Measurements from ENCODE around the gene OPN4.

Gene OPN4

DNA sequence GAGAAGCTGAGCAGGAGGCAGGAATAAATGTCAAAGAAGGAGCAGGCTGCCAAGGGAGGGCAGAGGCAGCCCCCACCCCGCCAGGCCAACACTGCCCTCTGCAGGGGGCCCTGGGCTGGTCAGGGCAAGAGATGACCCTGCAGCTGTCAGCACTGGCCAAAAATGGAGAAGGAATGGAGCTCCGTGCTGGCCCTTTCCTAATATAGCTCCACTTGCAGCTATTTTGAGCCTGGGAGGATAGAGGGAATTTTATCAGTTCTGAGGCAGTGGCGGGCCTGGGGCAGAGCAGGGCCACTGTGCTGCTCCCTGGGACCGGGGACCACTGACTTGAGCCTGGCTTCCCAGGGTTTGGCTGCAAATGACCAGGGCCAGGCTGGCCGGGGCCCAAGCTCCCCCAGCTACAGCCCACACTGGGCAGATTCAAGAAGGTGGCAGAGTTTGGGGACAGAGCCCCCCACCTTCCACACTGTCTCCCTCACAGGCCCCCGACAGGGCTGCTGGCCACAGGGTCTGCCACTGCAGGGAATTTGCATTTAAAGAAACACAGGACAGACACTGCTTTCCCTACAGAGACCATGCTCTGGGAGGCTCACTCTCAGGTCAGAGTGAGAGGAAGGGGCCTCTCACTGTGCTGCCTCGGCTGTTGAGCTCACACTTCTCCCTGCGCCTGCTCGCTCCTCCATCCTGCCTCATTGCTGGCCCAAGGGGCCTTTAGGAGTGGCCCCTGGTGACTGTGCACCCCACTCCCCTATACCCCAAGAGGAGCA lies 30.2 kb downstream of the OPN4 start:
- DNase-seq: no peak

DNA sequence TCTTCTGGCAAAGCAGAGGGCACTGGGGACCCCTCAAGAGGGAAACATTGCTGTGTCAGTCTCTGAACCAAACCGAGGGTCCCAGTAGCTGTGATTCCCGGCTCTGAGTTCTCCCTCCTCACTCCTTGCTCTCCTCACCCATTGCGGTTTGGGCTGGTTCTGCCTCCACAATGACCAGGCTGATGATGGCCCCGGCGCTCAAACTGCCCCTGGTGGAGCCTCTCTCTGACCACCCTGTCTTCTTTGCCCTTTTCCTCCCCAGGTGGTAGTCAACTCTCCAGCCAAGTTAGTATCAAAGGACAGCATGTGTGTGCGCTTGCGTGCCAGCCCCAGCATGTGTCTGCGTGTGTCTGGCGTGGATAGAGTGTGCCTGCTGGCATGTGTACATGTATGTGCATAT lies 31.1 kb downstream of the OPN4 start:
- DNase-seq: no peak

DNA sequence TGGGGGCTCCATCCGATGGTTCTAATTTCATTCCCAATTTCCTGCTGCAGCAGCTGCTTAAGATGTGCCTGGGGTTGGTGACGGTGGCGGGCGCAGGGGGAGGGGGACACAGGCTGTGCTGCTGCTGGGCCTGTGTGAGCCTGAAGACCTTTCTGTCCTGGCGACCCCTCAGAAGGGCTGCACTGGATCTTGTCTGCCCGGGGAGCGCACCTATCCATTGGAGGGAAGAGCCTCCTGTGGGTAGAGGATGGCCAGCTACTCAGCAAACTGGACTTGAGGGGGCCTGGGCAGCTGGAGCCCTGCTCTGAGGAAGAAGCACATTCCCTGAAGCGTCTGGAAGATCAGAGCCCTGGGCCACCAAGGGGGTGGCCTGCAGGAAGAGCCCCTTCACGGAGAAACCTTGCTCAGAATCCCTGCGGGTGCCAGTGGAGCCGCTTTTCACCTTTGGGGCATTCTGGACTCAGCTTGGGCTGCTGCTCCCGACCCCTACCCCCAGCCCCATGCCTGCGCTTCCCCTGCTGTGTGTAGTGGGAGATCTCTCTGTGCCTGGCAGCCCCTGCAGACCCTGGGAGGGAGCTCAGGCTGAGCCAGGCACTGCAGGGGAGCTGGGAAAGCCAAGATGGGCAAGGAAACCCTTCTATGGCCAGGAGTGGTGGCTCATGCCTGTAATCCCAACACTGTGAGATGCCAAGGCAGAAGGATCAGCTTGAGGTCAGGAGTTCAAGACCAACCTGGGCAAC lies 31.7 kb downstream of the OPN4 start:
- DNase-seq: no peak

DNA sequence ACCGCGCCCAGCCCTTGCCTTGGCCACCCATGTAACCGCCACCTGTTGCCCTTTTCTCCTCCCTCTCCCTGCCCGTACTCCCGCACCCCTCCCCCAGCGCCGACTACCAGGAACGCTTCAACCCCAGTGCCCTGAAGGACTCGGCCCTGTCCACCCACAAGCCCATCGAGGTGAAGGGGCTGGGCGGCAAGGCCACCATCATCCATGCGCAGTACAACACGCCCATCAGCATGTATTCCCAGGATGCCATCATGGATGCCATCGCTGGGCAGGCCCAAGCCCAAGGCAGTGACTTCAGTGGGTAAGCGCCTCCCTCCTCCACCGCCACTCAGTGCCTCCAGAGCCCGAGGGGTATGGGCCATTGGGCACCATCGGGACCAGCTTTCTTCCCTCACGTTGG lies 32.6 kb downstream of the OPN4 start:
- DNase-seq: no peak

DNA sequence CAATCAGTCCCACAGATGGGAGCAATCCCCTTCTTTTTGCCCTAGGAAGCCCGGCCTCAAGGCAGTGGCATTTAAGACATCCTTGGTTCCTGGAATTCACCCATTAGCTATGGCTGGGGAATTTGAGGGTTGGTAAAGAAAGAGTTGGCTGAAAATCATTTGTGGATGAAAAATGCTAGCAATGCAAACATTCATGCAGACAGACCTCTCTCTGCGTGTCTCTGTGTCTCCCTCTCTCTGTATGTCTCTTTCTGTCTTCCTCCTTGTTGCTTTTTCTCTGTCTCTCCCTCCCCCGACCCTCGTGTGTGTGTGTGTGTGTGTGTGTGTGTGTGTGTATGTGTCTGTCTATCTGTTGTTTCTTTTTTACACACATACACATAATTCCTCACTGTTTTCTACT lies 33.4 kb downstream of the OPN4 start:
- DNase-seq: no peak

DNA sequence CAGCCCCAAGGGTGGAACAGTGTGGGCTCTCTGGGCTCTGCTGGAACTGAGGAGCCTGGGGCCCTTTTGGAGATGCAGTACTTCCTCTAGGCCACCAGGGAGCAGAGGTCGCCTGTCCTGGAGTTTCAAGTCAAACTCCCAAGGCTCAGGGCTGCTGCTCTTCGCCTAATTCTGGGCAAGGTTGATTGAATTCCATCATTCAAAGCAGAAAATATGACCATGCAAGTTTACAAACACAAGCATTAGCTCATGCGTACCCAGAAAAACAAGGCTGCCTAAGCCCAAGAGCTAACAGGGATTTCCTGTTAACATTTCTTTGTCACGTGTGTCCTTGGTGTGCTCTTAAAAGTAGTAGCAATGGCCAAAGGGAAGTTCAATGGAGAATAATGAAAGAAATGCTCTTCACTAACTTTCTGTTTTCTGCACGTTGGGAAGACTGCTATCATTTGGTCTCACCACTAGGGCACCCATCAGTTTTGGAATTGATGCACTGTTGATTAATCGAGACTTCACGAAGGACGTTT lies 34.1 kb downstream of the OPN4 start:
- no peak for DNase-seq

DNA sequence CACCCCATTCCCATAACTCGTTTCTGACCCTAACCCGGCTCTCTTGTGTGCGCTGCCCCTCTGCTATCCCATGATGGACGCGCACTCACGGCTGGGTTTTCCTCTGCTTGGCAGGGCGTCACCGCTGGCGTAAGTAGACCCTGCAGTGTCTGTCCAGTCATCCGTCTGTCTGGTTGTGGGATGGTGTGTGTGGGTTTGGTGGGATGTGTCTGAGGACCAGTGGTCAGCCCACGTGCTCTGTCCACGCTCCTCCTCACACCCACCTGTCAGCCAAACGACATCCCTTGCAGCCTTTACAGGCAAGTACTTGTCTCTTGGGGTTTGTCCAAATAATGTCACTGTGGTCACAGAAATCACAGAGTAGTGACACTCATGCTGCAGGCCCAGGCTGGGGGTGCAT lies 34.8 kb downstream of the OPN4 start:
- no peak for DNase-seq

DNA sequence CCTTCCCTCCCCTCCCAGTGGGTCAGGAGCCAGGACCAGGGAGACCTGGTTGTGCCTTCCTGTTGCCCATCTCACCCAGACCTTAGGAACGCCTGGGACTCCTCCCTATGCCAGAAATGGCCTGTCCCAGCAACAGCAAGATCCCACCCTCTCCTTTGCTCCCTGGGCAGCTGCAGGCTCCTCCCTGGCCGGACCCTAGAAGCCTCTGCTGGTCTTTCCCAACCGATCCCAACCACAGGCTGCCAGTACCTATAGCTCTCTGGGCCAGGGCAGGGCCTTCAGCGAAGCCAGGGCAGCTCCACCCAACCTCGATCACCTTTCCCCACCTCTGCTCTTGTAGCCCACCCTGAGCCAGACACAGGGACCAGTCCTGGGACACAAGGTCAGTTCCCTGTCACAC lies 35.9 kb downstream of the OPN4 start:
- no peak for DNase-seq

DNA sequence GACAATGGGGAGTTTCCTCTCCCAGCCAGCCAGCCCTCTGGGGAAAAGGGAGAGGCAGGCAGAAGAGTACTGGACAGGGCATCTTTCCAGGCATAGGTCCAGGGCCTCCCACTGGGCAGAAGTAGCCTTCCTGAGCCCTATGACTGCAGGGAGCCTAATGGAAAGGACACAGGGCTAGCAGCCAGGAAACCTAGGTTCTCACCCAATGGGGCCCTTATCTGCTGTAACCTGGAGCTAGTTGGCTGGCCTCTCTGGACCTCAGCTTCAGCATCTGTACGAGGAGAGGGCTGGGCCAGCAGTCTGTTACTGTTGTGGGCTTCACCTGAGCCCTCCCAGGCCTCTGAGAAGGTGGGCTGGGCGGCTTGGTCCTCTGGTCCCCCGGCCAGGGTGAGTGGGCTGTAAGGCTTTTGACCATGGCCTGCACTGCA lies 36.3 kb downstream of the OPN4 start:
- DNase-seq: no peak

DNA sequence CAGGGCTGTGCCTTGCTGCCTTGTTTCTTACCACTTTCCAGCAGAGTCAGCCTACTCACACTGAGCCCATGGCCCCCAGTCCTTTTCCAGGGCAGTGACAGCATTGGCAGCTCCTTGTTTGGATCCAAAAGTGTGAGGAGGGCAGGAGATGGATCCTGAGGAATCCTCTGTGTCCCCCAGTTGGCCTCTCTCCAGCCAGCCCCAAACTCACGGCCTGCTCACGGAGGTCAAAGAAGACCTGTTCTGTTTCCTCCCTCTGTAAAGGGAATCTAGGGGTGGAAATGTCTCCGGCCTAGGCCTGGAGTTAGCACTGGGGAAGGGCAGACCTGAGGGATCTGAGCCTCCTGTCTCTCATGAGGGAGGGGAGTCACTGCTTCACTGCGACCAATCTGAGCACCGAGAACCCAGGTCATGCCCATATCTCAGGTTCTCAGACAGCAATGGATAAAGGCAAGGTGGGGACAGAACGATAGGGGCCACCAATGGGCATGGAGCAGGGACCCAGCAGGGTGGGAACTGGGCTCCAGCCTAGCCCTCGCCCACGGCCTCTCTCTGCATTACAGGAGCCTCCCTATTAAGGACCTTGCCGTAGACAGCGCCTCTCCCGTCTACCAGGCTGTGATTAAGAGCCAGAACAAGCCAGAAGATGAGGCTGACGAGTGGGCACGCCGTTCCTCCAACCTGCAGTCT lies 37.1 kb downstream of the OPN4 start:
- no peak for DNase-seq

DNA sequence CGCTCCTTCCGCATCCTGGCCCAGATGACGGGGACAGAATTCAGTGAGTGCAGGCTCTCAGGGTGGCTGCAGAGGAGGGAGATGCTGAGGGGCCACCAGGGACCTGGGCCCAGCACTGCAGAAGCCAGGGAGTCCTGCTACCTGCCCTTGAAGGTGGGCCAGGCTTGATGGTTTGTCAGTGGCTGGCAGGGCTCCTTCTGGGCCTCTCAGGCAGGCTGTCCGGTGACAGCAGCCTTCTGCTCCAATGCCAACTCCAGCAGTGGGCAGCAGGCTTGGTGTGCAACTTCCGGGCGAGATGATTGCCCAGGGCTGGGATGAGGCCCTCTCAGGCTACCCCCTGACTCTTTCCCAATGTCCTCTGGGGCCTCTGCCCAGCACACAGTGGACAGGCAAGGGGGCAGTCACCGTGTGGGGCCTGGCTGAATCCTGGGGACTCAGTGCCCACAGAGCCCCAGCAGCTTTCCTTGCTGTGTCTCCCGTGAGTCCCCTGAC lies 37.7 kb downstream of the OPN4 start:
- DNase-seq: no peak

DNA sequence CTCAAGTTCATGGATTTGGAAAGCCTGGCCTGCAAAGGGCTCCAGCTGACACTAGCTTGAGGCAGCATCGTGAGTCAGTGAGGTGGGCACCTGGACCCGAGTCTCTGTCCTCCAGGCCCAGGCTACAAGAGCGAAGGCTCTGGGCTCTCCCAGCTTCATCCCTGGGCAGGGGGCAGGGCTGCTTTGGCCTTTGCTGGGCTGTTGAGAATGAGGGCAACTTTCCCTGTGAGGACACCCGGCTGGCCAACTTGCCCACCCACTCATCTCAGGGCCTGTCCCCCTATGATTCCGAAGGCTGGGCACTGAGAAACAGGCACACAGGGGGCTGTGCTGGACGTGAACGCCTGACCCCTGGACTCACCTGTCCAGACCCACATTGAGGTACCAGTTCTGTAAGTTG lies 38.3 kb downstream of the OPN4 start:
- DNase-seq: no peak

DNA sequence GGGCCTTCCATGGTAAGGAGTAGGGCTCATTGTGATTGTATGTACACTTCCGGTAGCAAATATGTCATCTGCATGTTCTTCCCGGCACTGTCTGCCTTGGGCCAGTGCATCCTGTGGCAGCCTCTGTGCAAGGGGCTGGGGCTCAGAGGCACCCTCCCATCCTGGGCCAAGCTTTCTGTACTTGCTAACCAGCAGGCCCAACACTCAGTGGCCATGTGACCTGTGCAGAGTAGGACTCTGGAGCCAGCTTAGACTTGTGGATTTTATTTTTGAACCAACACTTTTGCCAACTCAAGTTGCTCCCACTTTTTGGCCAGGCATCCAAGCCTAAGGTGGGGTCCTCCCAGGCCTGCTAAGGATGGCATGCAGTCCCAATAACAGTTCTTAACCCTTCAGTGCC lies 38.9 kb downstream of the OPN4 start:
- no peak for DNase-seq

DNA sequence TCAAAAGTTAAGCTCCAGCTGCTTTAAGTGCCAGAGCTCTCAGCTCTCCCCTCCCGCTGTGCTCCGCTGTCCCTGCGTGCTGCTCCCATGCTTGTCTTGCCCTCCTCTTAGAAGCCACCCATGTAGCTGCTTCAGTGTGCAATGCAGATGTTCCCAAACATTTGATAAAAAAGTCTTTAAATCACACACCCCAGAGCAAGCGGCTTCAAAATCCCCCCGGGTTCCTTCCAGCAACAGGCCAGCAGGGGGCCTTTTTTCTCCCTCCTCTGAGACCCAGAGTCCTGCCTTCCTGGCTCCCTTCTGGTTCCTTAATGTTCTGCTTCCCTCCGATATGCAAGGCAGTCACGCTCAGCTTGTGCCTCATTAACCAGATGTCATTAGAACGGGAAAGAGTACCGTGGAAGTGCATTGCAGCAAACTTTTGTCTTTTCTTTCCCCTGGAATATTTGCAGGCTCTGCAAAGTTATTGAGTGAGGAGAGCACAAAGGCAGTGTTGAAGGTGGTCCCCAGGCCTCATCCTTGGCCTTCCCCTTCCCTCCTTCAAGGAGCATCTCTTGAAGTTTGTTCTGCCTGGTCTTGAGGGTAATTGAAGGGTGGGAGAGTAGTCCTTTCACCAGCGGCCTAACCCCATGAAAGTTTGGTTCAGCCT lies 39.5 kb downstream of the OPN4 start:
- DNase-seq: no peak

DNA sequence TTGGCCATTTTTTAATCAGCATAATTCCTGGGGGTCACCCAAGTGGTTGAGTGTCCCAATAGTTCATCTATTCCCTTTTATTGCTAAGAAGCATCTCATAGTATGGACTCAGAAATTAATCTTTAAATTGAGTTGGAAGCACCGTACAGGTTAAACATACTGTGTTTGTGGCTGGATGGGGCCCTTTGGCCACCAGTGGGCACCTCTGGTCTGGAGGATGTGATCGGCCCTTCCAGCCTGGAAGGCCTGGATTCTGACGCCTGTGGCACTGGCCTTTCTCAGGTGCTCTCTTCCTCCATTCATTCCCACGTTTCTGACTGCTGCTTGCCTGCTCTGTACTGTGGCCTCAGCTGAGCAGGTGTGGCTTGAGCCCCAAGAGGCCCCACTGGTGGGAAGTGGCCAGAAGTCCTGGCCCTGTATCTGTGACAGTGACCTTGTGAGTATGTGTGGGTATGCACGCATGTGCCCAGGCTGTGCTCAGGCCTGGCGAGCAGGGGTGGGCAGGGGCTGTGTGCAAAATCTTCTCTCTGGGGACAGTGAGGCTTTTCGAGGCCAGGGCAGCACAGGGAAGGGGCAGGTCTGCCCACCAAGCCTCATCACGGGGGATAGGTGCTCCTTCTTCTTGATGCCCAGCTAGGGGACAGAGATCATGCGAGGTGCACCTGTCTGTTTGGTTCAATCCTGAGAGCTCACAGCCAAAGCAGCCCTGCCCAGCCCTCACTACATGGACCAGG lies 44.0 kb downstream of the OPN4 start:
- DNase-seq: no peak

DNA sequence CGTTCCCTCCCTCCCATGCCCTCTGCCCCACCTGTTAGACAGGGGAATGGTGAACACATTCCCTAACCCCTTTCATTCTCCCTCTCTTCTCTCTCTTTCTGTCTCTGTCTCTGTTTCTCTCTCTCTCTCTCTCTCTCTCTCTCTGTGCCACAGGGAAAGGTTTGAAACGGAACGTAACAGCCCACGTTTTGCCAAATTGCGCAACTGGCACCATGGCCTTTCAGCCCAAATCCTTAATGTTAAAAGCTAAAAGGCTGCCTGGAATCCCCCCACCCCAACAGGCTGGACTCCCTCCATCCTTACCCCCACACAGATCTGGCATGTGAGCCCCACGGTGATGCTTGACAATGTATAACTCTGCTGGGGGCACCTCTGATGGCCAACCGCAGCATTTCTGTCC lies 44.8 kb downstream of the OPN4 start:
- no peak for DNase-seq

DNA sequence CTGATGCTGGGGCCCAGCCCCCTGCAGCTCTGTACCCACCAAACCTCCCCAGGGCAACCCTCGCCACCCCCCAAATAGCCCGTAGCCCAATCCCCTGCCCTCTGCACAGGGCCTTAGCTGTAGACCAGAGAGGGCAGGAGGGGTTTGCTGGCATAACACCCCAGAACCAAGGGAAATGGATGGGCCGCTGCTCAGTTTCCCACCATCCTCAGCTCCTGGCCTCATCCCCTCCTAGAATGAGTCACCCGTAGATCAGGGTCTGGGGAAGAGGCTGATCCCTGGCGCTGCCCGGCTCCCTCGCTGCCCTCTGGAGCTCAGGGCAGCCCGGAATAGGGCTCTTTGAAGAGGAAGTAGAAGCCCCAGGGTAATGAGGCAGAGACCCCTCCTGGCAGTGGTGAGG lies 45.2 kb downstream of the OPN4 start:
- no peak for DNase-seq

DNA sequence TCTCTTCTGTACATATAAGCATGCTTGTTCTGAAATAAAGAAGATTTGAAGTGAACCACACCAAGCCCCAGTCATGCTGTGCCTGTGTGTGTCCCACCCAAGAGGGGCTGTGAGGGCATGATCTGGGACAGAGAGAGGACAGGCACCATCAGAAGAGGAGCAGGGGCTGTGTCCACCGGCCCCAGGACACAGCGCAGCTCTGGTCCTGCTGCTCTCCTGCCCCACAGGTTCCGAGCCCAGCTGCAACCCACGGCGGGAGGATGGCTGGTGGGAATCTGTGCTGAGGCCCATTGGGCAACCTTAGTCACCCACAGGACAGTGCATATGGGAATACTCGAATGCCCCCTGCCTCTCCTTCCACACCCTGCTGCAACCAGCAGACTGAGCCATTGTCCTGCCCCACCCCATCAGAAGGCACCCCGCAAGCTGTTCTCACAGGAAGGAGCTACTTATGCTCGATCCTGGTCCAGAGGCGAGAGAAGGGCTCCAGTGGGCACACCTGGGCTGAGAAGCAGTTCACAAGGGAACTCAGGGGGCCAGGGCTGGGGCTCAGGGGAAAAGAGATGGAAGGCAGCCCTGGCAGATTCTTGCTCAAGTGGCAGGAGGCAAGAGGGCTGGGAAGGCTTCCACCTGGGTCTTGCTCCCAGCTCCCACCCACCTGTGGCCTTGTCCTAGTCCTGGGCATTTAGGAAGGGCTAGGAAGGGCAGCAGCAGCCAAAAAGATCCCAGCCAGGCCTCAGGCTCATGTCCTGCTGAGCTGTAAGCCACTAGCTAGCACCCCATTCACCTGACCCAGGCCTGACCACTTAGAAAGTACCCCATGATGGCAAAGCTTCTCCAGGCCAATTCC lies 45.9 kb downstream of the OPN4 start:
- no peak for DNase-seq

DNA sequence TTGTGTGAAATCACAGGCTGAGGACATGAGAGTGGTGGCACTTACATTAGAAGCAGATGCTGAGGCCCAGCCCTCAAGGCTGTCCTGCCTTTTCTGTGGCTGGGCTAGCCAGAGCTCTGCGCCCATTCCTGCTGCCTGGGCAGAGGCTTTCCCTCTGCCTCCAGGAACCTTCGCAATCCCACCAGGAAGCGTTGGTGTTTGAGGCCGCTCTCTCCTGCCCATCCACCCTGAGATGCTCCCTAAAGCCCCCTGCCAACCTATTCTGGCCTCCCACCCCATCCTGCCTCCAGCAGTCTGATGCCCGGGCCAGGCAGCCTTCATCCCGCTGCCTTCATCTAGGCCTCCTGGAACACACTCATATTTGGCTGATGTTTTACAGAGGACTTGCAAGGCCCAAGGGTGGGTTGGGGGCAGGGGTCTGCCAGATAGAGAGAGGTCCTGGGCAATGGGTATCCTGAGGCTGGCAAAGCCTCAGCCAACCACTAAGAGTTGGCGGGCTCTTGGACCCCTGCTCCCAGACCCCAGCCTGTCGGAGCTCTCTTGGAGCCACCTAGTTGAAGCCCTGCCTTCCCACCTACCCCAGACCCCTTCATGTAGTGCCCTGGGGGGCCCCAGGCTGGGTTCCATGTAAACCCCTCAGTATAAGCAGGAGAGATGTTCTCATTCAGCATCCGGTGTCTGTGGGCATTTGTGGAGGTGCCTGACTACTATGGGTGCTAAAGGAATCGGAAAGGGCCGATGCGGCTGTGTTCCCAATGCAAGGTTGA lies 46.7 kb downstream of the OPN4 start:
- no peak for DNase-seq

DNA sequence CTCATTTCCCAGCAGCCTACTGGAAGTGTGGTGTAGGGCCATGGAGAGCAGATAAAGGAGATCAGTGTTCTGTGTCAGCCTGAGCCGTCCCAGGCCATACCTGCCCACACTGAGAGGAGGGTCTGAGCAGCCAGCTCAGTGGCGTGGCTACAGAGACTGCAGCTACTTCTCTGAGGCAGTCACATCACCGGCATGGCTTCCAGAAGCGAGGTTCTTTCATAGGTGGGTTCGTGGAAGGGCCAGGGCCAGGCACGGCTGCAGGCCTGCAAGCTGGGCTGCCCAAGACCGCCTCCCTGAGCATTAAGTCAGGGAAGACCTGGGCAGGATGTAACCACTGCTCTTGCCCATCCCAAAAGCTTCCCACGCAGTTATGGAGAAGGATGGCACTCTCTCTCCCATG lies 48.8 kb downstream of the OPN4 start:
- DNase-seq: no peak

DNA sequence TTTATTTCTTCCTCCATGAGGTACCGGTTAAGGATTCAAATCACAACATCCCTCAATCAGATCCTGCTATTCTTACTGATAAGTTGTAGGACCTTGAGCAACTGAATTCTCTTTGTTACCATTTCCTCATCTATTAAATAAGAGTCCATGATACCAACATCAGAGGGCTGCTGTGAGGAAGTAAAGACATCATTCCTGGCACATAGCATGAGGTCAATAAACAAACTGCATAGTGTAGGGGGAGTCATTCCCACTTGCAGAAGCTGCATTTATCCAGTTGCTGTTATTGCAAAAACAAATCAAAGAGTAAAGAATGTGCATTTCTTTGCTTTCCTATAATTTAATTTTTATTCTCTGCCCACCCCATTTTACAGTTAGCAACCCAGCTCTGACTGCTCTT lies 50.8 kb downstream of the OPN4 start:
- DNase-seq: no peak
